Spleen (tissue), 7 donors: ENCODE results near the gene MED26.

Source experiments
- POLR2A ChIP-seq, 3 donors: fragments of 450-650 bp; IDR thresholded peaks; one replicate each; pipeline ENCODE4 v1.5.1; 2017; ENCODE audit warnings: antibody characterized with exemption in 3 of 3, mild to moderate bottlenecking in 1 of 3
- POLR2AphosphoS5 ChIP-seq, 3 donors: sonication (generic); formaldehyde crosslinking; IDR thresholded peaks; one replicate each; pipeline ENCODE4 v1.5.1; 2017; ENCODE audit warnings: antibody characterized with exemption in 3 of 3
- TF ChIP-seq, protein P1 (sequence below), 11 experiments: fragments of 200-600 bp in 7 of 11; fragments of 450-650 bp in 4 of 11; sonication (generic) in 4 of 11; IDR thresholded peaks in 8 of 11; conservative IDR thresholded peaks in 3 of 11; 1 replicate in 7 of 11; 2 replicates in 4 of 11; pipeline versions ENCODE4 v1.4.0 to v1.8.0; 2016 to 2021; ENCODE audit warnings: antibody characterized with exemption in 11 of 11, inconsistent platforms in 4 of 11, mild to moderate bottlenecking in 1 of 11
- donor health status: DM: no; HTN: no; CAD: no; lungs with moderate emphysema.
- donor health status: DM: no; HTN: no; CAD: no.
- donor health status: DM: no; HTN: no; CAD: no.

DNA sequence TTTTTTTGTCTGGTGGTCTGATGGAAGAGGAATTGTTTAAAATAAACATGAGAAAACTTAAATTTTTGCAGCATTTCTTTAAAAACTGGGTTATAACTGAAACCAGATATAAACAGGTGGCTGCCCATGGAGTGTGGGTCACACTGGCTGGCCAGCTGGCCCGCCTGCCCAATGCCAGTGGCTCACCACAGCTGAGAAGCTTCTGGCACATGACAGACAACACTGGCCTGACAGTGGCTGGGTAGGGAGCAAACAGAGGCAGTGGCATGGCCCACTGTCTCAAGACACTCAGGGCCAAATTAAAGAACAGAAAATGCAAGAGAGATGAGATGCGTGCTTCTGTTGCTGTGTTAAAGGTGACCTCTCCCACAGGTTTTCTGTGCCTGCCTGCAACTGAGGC lies 52.7 kb downstream of the MED26 start:
- TF ChIP-seq, protein P1, sequence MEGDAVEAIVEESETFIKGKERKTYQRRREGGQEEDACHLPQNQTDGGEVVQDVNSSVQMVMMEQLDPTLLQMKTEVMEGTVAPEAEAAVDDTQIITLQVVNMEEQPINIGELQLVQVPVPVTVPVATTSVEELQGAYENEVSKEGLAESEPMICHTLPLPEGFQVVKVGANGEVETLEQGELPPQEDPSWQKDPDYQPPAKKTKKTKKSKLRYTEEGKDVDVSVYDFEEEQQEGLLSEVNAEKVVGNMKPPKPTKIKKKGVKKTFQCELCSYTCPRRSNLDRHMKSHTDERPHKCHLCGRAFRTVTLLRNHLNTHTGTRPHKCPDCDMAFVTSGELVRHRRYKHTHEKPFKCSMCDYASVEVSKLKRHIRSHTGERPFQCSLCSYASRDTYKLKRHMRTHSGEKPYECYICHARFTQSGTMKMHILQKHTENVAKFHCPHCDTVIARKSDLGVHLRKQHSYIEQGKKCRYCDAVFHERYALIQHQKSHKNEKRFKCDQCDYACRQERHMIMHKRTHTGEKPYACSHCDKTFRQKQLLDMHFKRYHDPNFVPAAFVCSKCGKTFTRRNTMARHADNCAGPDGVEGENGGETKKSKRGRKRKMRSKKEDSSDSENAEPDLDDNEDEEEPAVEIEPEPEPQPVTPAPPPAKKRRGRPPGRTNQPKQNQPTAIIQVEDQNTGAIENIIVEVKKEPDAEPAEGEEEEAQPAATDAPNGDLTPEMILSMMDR (IDR thresholded peaks at IDR 0.05 in 8 of 11, conservative IDR thresholded peaks at IDR 0.05 in 3 of 11): no peak
- TF ChIP-seq POLR2A (IDR thresholded peaks at IDR 0.05): no peak
- no peak for TF ChIP-seq POLR2AphosphoS5 (IDR thresholded peaks at IDR 0.05)
